ENCODE measurements around the gene HABP4. TPM values are rescaled to one million over a fixed set of nuclear protein-coding genes. Genes with fewer than 3 reads are reported as not detected.

HABP4 gene
- total RNA-seq, 1 donor from 2014 or later, result 23.1 TPM

- no peaks in the 10 kb centered on the region for H3K27me3 ChIP-seq (ENCODE audit: low read depth)
- no peak for TF ChIP-seq CTCF (IDR thresholded peaks at IDR 0.05; ENCODE audit: borderline replicate concordance)
- no peaks in the 10 kb centered on the region for H3K9me3 ChIP-seq (replicated peaks)
- H3K27ac ChIP-seq (replicated peaks), result no peak overlapping the region
- DNase-seq, result no peak
- intact Hi-C loops (cut with micrococcal nuclease), result no loop called here
- no peak overlapping the region for H3K4me3 ChIP-seq
- peaks cover 26% of the 10 kb centered on the region for H3K36me3 ChIP-seq
- peaks cover 32% of the 10 kb centered on the region for H3K4me1 ChIP-seq
Measured at GRCh38 chr9:96484521-96484931, 34.6 kb downstream of the HABP4 start.

GRCh38 chr9:96485280-96485679 lies 35.3 kb downstream of the HABP4 start:
- H3K4me3 ChIP-seq, result no peak overlapping the region
- no peaks in the 10 kb centered on the region for H3K9me3 ChIP-seq (replicated peaks)
- intact Hi-C loops (cut with micrococcal nuclease), result no loop called here
- H3K4me1 ChIP-seq, result peaks cover 32% of the 10 kb centered on the region
- H3K27ac ChIP-seq (replicated peaks), result peak overlapping the region; percentile 74
- DNase-seq, result no peak
- no peaks in the 10 kb centered on the region for H3K27me3 ChIP-seq (ENCODE audit: low read depth)
- peaks cover 33% of the 10 kb centered on the region for H3K36me3 ChIP-seq
- TF ChIP-seq CTCF (IDR thresholded peaks at IDR 0.05; ENCODE audit: borderline replicate concordance), result no peak

GRCh38 chr9:96486386-96487028 lies 36.5 kb downstream of the HABP4 start:
- intact Hi-C loops (cut with micrococcal nuclease), result no loop called here
- H3K4me3 ChIP-seq, result peak overlapping the region; percentile 32

GRCh38 chr9:96487029-96487396 lies 37.0 kb downstream of the HABP4 start:
- Histone ChIP-seq H3K27me3 (ENCODE audit: low read depth) (no peaks in the 10 kb centered on the region), H3K4me1 (peaks cover 46% of the 10 kb centered on the region), H3K36me3 (peaks cover 40% of the 10 kb centered on the region), H3K9me3 (replicated peaks) (no peaks in the 10 kb centered on the region), H3K27ac (replicated peaks) (peak overlapping the region; percentile 74), H3K4me3 (peak overlapping the region; percentile 32)
- no peak for DNase-seq
- no peak for TF ChIP-seq CTCF (IDR thresholded peaks at IDR 0.05; ENCODE audit: borderline replicate concordance)
- intact Hi-C loops (cut with micrococcal nuclease), result no loop called here

More at GRCh38 chr9:96486386-96487028, 36.5 kb downstream of the HABP4 start:
- TF ChIP-seq CTCF (IDR thresholded peaks at IDR 0.05; ENCODE audit: borderline replicate concordance), result no peak
- peaks cover 40% of the 10 kb centered on the region for H3K36me3 ChIP-seq
- no peaks in the 10 kb centered on the region for H3K27me3 ChIP-seq (ENCODE audit: low read depth)
- peak overlapping the region; percentile 74 for H3K27ac ChIP-seq (replicated peaks)
- peak; percentile 79 for DNase-seq
- no peaks in the 10 kb centered on the region for H3K9me3 ChIP-seq (replicated peaks)
- H3K4me1 ChIP-seq, result peaks cover 41% of the 10 kb centered on the region

GRCh38 chr9:96487949-96488348 lies 38.0 kb downstream of the HABP4 start:
- peaks cover 49% of the 10 kb centered on the region for H3K4me1 ChIP-seq
- intact Hi-C loops (cut with micrococcal nuclease), result no loop called here
- H3K27me3 ChIP-seq (ENCODE audit: low read depth), result no peaks in the 10 kb centered on the region
- no peak overlapping the region for H3K4me3 ChIP-seq
- peaks cover 40% of the 10 kb centered on the region for H3K36me3 ChIP-seq
- H3K27ac ChIP-seq (replicated peaks), result peak overlapping the region; percentile 74
- TF ChIP-seq CTCF (IDR thresholded peaks at IDR 0.05; ENCODE audit: borderline replicate concordance), result no peak
- H3K9me3 ChIP-seq (replicated peaks), result no peaks in the 10 kb centered on the region
- peak; percentile 33 for DNase-seq
